Measurements from ENCODE around the gene SALL3. TPM values are rescaled to one million over a fixed set of nuclear protein-coding genes. Genes with fewer than 3 reads are reported as not detected.

The SALL3 gene
- total and polyA plus RNA-seq, 2 of the 4 experiments (the other 2 are of a cell fraction) = not detected

GRCh38 chr18:79046522-79046921 lies 66.9 kb downstream of the SALL3 start:
- BruUV-seq (replicated peaks) = no TSS peak
- Histone ChIP-seq H2AK9ac (replicated peaks; ENCODE audit: low read depth, low read length, poor library complexity) (no peak overlapping the region), H3K9me3 (ENCODE audit: control insufficient read depth, insufficient read depth, low read length) (peaks cover 2% of the 10 kb centered on the region; the same call in 1 of the 2 replicates), H3K4me2 (ENCODE audit: low read depth, low read length) (no peak overlapping the region), H3K9me1 (ENCODE audit: insufficient read depth, low read length) (no peaks in the 10 kb centered on the region), H4K5ac (ENCODE audit: low read depth, low read length) (no peak overlapping the region), H3K4me3 (ENCODE audit: insufficient read depth, low read depth, low read length) (no peak overlapping the region), H2BK20ac (ENCODE audit: low read depth, low read length) (no peak overlapping the region), H4K91ac (ENCODE audit: insufficient read depth, low read depth, low read length) (no peak overlapping the region), H2BK120ac (ENCODE audit: low read depth, low read length) (no peak overlapping the region), H3K23ac (ENCODE audit: low read depth, low read length) (no peak overlapping the region), H2AFZ (replicated peaks; ENCODE audit: low read length, poor library complexity) (no peak overlapping the region), H4K20me1 (ENCODE audit: insufficient read depth, low read length) (no peaks in the 10 kb centered on the region), H2BK5ac (ENCODE audit: low read depth, low read length, poor library complexity, severe bottlenecking) (no peak overlapping the region), H3K27ac (ENCODE audit: insufficient read depth, low read length) (no peak overlapping the region), H3K56ac (ENCODE audit: extremely low read depth, insufficient read depth, low read length) (no peak overlapping the region), H2BK15ac (ENCODE audit: low read depth, low read length) (no peak overlapping the region), H4K8ac (ENCODE audit: low read depth in 2 of 2, low read length in 2 of 2) (no peak overlapping the region), H3K4me1 (ENCODE audit: control insufficient read depth, insufficient read depth, low read length) (no peaks in the 10 kb centered on the region), H3K79me1 (ENCODE audit: low read depth in 1 of 2, low read length in 2 of 2) (no peaks in the 10 kb centered on the region), H2AK5ac (ENCODE audit: low read depth, low read length) (no peak overlapping the region), H3K4ac (ENCODE audit: low read depth, low read length) (no peak overlapping the region), H3K36me3 (ENCODE audit: control insufficient read depth, insufficient read depth, low read length) (no peaks in the 10 kb centered on the region), H3K9ac (ENCODE audit: low read depth, low read length) (no peak overlapping the region), H3K14ac (replicated peaks; ENCODE audit: low read depth, low read length) (no peak overlapping the region), H3K18ac (ENCODE audit: low read depth, low read length) (no peak overlapping the region), H3K27me3 (ENCODE audit: control insufficient read depth, insufficient read depth, low read length) (no peaks in the 10 kb centered on the region)
- POLR2A ChIA-PET (ENCODE audit: unreplicated experiment) = no interaction called here
- ATAC-seq (ENCODE audit: low read depth) (no peak), DNase-seq (no peak)
- no peak for TF ChIP-seq CEBPB (IDR thresholded peaks at IDR 0.05; ENCODE audit: low read depth, low read length)
- TF ChIP-seq MAFK (IDR thresholded peaks at IDR 0.05; ENCODE audit: low read depth, low read length) = no peak
- TF ChIP-seq CTCF (conservative IDR thresholded peaks at IDR 0.05; ENCODE audit: low read depth, low read length) = no peak
- TF ChIP-seq POLR2A (IDR thresholded peaks at IDR 0.05; ENCODE audit: low read depth, low read length) = no peak
- no peak for TF ChIP-seq RFX5 (IDR thresholded peaks at IDR 0.05; ENCODE audit: low read depth, low read length)
- TF ChIP-seq RCOR1 (IDR thresholded peaks at IDR 0.05; ENCODE audit: insufficient replicate concordance, low read length) = no peak
- TF ChIP-seq NFE2L2 (IDR thresholded peaks at IDR 0.05; ENCODE audit: low read depth, low read length) = no peak
- no peak for TF ChIP-seq MAZ (IDR thresholded peaks at IDR 0.05; ENCODE audit: borderline replicate concordance, low read depth, low read length)
- no peak for TF ChIP-seq USF2 (IDR thresholded peaks at IDR 0.05; ENCODE audit: low read depth, low read length)
- no peak for TF ChIP-seq ELK1 (IDR thresholded peaks at IDR 0.05; ENCODE audit: borderline replicate concordance, low read depth, low read length)
- TF ChIP-seq MXI1 (IDR thresholded peaks at IDR 0.05; ENCODE audit: borderline replicate concordance, low read depth, low read length) = no peak
- no peak for TF ChIP-seq FOS (IDR thresholded peaks at IDR 0.05; ENCODE audit: low read depth, low read length)
- TF ChIP-seq RAD21 (IDR thresholded peaks at IDR 0.05; ENCODE audit: low read length) = no peak
- no peak for TF ChIP-seq BHLHE40 (IDR thresholded peaks at IDR 0.05; ENCODE audit: low read depth, low read length)
- no peak for TF ChIP-seq CHD1 (IDR thresholded peaks at IDR 0.05; ENCODE audit: low read depth, low read length)
- no peak for TF ChIP-seq SMC3 (IDR thresholded peaks at IDR 0.05; ENCODE audit: low read depth, low read length)
- in situ Hi-C loops (cut with MboI; ENCODE audit: low sequenced_read_pairs) = no loop called here
- dilution Hi-C loops (cut with HindIII; ENCODE audit: low sequenced_read_pairs, unreplicated experiment) = no loop called here
- intact Hi-C loops (cut with micrococcal nuclease) = no loop called here
- CTCF ChIA-PET = no interaction called here
- WGBS, 2 experiments (ENCODE audit: extremely low coverage in 2 of 2, insufficient read length in 1 of 2) = 60% methylated on average over 5 of the region's 14 CpGs; no CpG with 5 or more reads in 1 of the 2 experiments
